ENCODE measurements around the gene NDUFB4.
A peak's percentile ranks its signal among the peaks of the same experiment; 100 is the strongest.

The NDUFB4 gene

GRCh38 chr3:120561251-120562045 is 34.7 kb upstream of the NDUFB4 start:
- ATAC-seq: peak; percentile 76
- TF ChIP-seq BACH2 (CRISPR knock-in tag; IDR thresholded peaks at IDR 0.05; ENCODE audit: borderline replicate concordance): no peak
- no peak for TF ChIP-seq CREB5 (CRISPR knock-in tag; IDR thresholded peaks at IDR 0.05; ENCODE audit: low read depth)
- TF ChIP-seq ESRRG (CRISPR knock-in tag; IDR thresholded peaks at IDR 0.05): no peak
- TF ChIP-seq OSR1 (CRISPR knock-in tag; IDR thresholded peaks at IDR 0.05): no peak
- peak; percentile 32; the same call in 1 of the 2 replicates for TF ChIP-seq ISL1 (CRISPR knock-in tag; IDR thresholded peaks at IDR 0.05)

GRCh38 chr3:120563356-120564022 is 32.6 kb upstream of the NDUFB4 start:
- TF ChIP-seq ISL1 (CRISPR knock-in tag; IDR thresholded peaks at IDR 0.05) (0 out of 2 replicates have a peak, but pooled peaks have one; percentile 23), CSRNP3 (CRISPR knock-in tag; IDR thresholded peaks at IDR 0.05) (no peak)
- no peak for ATAC-seq

GRCh38 chr3:120566243-120566975 is 29.7 kb upstream of the NDUFB4 start:
- no peak for ATAC-seq
- no peak for TF ChIP-seq ISL1 (CRISPR knock-in tag; IDR thresholded peaks at IDR 0.05)
- no peak for TF ChIP-seq CSDC2 (CRISPR knock-in tag; IDR thresholded peaks at IDR 0.05)
- TF ChIP-seq ARNTL (CRISPR knock-in tag; IDR thresholded peaks at IDR 0.05; ENCODE audit: borderline replicate concordance, low read depth): no peak
- no peak for TF ChIP-seq PATZ1 (CRISPR knock-in tag; IDR thresholded peaks at IDR 0.05; ENCODE audit: borderline replicate concordance)
- no peak for TF ChIP-seq SNAI2 (CRISPR knock-in tag; IDR thresholded peaks at IDR 0.05)
- no peak for TF ChIP-seq ZNF70 (CRISPR knock-in tag; IDR thresholded peaks at IDR 0.05)
- no peak for TF ChIP-seq POU6F1 (CRISPR knock-in tag; IDR thresholded peaks at IDR 0.05; ENCODE audit: borderline replicate concordance, low read depth)
- no peak for TF ChIP-seq CREB5 (CRISPR knock-in tag; IDR thresholded peaks at IDR 0.05; ENCODE audit: low read depth)
- no peak for TF ChIP-seq ZNF565 (CRISPR knock-in tag; conservative IDR thresholded peaks at IDR 0.05; ENCODE audit: low read depth)
- TF ChIP-seq GLIS3 (CRISPR knock-in tag; IDR thresholded peaks at IDR 0.05): no peak
- TF ChIP-seq ZFP30 (CRISPR knock-in tag; IDR thresholded peaks at IDR 0.05): no peak
- no peak for TF ChIP-seq RARB (CRISPR knock-in tag; IDR thresholded peaks at IDR 0.05)
- TF ChIP-seq ZNF8 (CRISPR knock-in tag; IDR thresholded peaks at IDR 0.05): no peak
- TF ChIP-seq OSR1 (CRISPR knock-in tag; IDR thresholded peaks at IDR 0.05): no peak
- no peak for TF ChIP-seq TSHZ2 (CRISPR knock-in tag; IDR thresholded peaks at IDR 0.05)
- no peak for TF ChIP-seq TCF4 (CRISPR knock-in tag; IDR thresholded peaks at IDR 0.05; ENCODE audit: borderline replicate concordance)
- no peak for TF ChIP-seq ESRRG (CRISPR knock-in tag; IDR thresholded peaks at IDR 0.05)

All from SK-N-SH treated with all-trans-retinoic acid at 6 μM for 48 hours (cell line).